Measurements from ENCODE around the gene C10orf67. TPM values are rescaled to one million over a fixed set of nuclear protein-coding genes. Genes with fewer than 3 reads are reported as not detected.

Gene C10orf67
- total and polyA plus RNA-seq, 5 donors from 2014 or later: 0.31 to 0.74 (median 0.48) TPM; not detected in 1

GRCh38 chr10:23204773-23205172, 139.8 kb downstream of the C10orf67 start:
- no peak overlapping the region for H3K4me3 Mint-ChIP-seq
- Histone ChIP-seq H3K4me3 (ENCODE audit: low read depth, low read length) (no peak overlapping the region), H3K27ac (ENCODE audit: insufficient read depth, low read length, poor library complexity, severe bottlenecking) (no peak overlapping the region), H3K27me3 (ENCODE audit: control insufficient read depth, insufficient read depth, low read length) (peaks cover 38% of the 10 kb centered on the region), H3K9me3 (ENCODE audit: control insufficient read depth in 2 of 2, low read length in 2 of 2) (no peaks in the 10 kb centered on the region), H3K36me3 (ENCODE audit: control insufficient read depth, insufficient read depth, low read length) (no peaks in the 10 kb centered on the region), H3K4me1 (ENCODE audit: control insufficient read depth, insufficient read depth, low read length, poor library complexity, severe bottlenecking) (no peaks in the 10 kb centered on the region)
- peaks cover 0 to 1% (median 0%) of the 10 kb centered on the region in 7 donors for H3K9me3 Mint-ChIP-seq
- ATAC-seq (ENCODE audit: low read depth in 2 of 2): no peak
- no peak for DNase-seq
- no peaks in the 10 kb centered on the region for H3K36me3 Mint-ChIP-seq
- peaks cover 0 to 6% (median 1%) of the 10 kb centered on the region in 4 donors for H3K4me1 Mint-ChIP-seq
- no peak overlapping the region for H3K27ac Mint-ChIP-seq
- peaks cover 68% of the 10 kb centered on the region for H3K27me3 Mint-ChIP-seq

GRCh38 chr10:23203369-23204325, 140.9 kb downstream of the C10orf67 start:
- no peaks in the 10 kb centered on the region for H3K4me1 ChIP-seq (ENCODE audit: control insufficient read depth, insufficient read depth, low read length, poor library complexity, severe bottlenecking)
- no peak overlapping the region for H3K4me3 Mint-ChIP-seq
- no peak overlapping the region for H3K4me3 ChIP-seq (ENCODE audit: low read depth, low read length)
- peaks cover 38% of the 10 kb centered on the region for H3K27me3 ChIP-seq (ENCODE audit: control insufficient read depth, insufficient read depth, low read length)
- H3K4me1 Mint-ChIP-seq: peaks cover 0 to 8% (median 1%) of the 10 kb centered on the region in 4 donors
- H3K36me3 Mint-ChIP-seq: no peaks in the 10 kb centered on the region
- H3K9me3 ChIP-seq (ENCODE audit: control insufficient read depth in 2 of 2, low read length in 2 of 2): no peaks in the 10 kb centered on the region
- H3K27ac Mint-ChIP-seq: no peak overlapping the region
- H3K27me3 Mint-ChIP-seq: peaks cover 66% of the 10 kb centered on the region
- ATAC-seq (ENCODE audit: low read depth in 2 of 2): no peak
- H3K27ac ChIP-seq (ENCODE audit: insufficient read depth, low read length, poor library complexity, severe bottlenecking): no peak overlapping the region
- DNase-seq: no peak
- H3K36me3 ChIP-seq (ENCODE audit: control insufficient read depth, insufficient read depth, low read length): no peaks in the 10 kb centered on the region
- H3K9me3 Mint-ChIP-seq: peaks cover 0 to 1% (median 0%) of the 10 kb centered on the region in 7 donors

GRCh38 chr10:23202779-23203178, 141.8 kb downstream of the C10orf67 start:
- H3K27ac Mint-ChIP-seq: no peak overlapping the region
- peaks cover 72% of the 10 kb centered on the region for H3K27me3 Mint-ChIP-seq
- H3K27me3 ChIP-seq (ENCODE audit: control insufficient read depth, insufficient read depth, low read length): peaks cover 40% of the 10 kb centered on the region
- H3K9me3 Mint-ChIP-seq: peaks cover 0 to 1% (median 0%) of the 10 kb centered on the region in 7 donors
- no peaks in the 10 kb centered on the region for H3K9me3 ChIP-seq (ENCODE audit: control insufficient read depth in 2 of 2, low read length in 2 of 2)
- H3K27ac ChIP-seq (ENCODE audit: insufficient read depth, low read length, poor library complexity, severe bottlenecking): no peak overlapping the region
- peaks cover 0 to 12% (median 6%) of the 10 kb centered on the region in 4 donors for H3K4me1 Mint-ChIP-seq
- no peaks in the 10 kb centered on the region for H3K36me3 ChIP-seq (ENCODE audit: control insufficient read depth, insufficient read depth, low read length)
- no peak for DNase-seq
- H3K4me3 ChIP-seq (ENCODE audit: low read depth, low read length): no peak overlapping the region
- H3K36me3 Mint-ChIP-seq: no peaks in the 10 kb centered on the region
- H3K4me1 ChIP-seq (ENCODE audit: control insufficient read depth, insufficient read depth, low read length, poor library complexity, severe bottlenecking): no peaks in the 10 kb centered on the region
- no peak for ATAC-seq (ENCODE audit: low read depth in 2 of 2)
- no peak overlapping the region for H3K4me3 Mint-ChIP-seq

GRCh38 chr10:23201837-23202236, 142.8 kb downstream of the C10orf67 start:
- H3K9me3 Mint-ChIP-seq: peaks cover 0 to 1% (median 0%) of the 10 kb centered on the region in 7 donors
- H3K4me3 ChIP-seq (ENCODE audit: low read depth, low read length): no peak overlapping the region
- ATAC-seq (ENCODE audit: low read depth in 2 of 2) (no peak), DNase-seq (no peak)
- H3K36me3 ChIP-seq (ENCODE audit: control insufficient read depth, insufficient read depth, low read length): no peaks in the 10 kb centered on the region
- no peak overlapping the region for H3K27ac Mint-ChIP-seq
- no peaks in the 10 kb centered on the region for H3K9me3 ChIP-seq (ENCODE audit: control insufficient read depth in 2 of 2, low read length in 2 of 2)
- no peak overlapping the region for H3K27ac ChIP-seq (ENCODE audit: insufficient read depth, low read length, poor library complexity, severe bottlenecking)
- peaks cover 41% of the 10 kb centered on the region for H3K27me3 ChIP-seq (ENCODE audit: control insufficient read depth, insufficient read depth, low read length)
- peaks cover 0 to 12% (median 6%) of the 10 kb centered on the region in 4 donors for H3K4me1 Mint-ChIP-seq
- peaks cover 76% of the 10 kb centered on the region for H3K27me3 Mint-ChIP-seq
- H3K4me3 Mint-ChIP-seq: no peak overlapping the region
- no peaks in the 10 kb centered on the region for H3K4me1 ChIP-seq (ENCODE audit: control insufficient read depth, insufficient read depth, low read length, poor library complexity, severe bottlenecking)
- no peaks in the 10 kb centered on the region for H3K36me3 Mint-ChIP-seq

GRCh38 chr10:23200997-23201652, 143.5 kb downstream of the C10orf67 start:
- no peak for ATAC-seq (ENCODE audit: low read depth in 2 of 2)

GRCh38 chr10:23200586-23200985, 144.0 kb downstream of the C10orf67 start:
- Mint-ChIP-seq H3K27me3 (peaks cover 88% of the 10 kb centered on the region), H3K4me3 (no peak overlapping the region), H3K27ac (no peak overlapping the region), H3K4me1 (peaks cover 0 to 13% (median 6%) of the 10 kb centered on the region in 4 donors), H3K9me3 (peaks cover 0 to 3% (median 0%) of the 10 kb centered on the region in 7 donors), H3K36me3 (no peaks in the 10 kb centered on the region)
- Histone ChIP-seq H3K4me1 (ENCODE audit: control insufficient read depth, insufficient read depth, low read length, poor library complexity, severe bottlenecking) (no peaks in the 10 kb centered on the region), H3K27ac (ENCODE audit: insufficient read depth, low read length, poor library complexity, severe bottlenecking) (no peak overlapping the region), H3K36me3 (ENCODE audit: control insufficient read depth, insufficient read depth, low read length) (no peaks in the 10 kb centered on the region), H3K9me3 (ENCODE audit: control insufficient read depth in 2 of 2, low read length in 2 of 2) (no peaks in the 10 kb centered on the region), H3K4me3 (ENCODE audit: low read depth, low read length) (no peak overlapping the region), H3K27me3 (ENCODE audit: control insufficient read depth, insufficient read depth, low read length) (peaks cover 42% of the 10 kb centered on the region)
- ATAC-seq (ENCODE audit: low read depth in 2 of 2) (no peak), DNase-seq (no peak)

More at GRCh38 chr10:23200997-23201652, 143.5 kb downstream of the C10orf67 start:
- Histone ChIP-seq H3K36me3 (ENCODE audit: control insufficient read depth, insufficient read depth, low read length) (no peaks in the 10 kb centered on the region), H3K4me1 (ENCODE audit: control insufficient read depth, insufficient read depth, low read length, poor library complexity, severe bottlenecking) (no peaks in the 10 kb centered on the region), H3K4me3 (ENCODE audit: low read depth, low read length) (no peak overlapping the region), H3K9me3 (ENCODE audit: control insufficient read depth in 2 of 2, low read length in 2 of 2) (no peaks in the 10 kb centered on the region), H3K27me3 (ENCODE audit: control insufficient read depth, insufficient read depth, low read length) (peaks cover 41% of the 10 kb centered on the region), H3K27ac (ENCODE audit: insufficient read depth, low read length, poor library complexity, severe bottlenecking) (no peak overlapping the region)
- no peak overlapping the region for H3K27ac Mint-ChIP-seq
- no peaks in the 10 kb centered on the region for H3K36me3 Mint-ChIP-seq
- DNase-seq: no peak
- no peak overlapping the region for H3K4me3 Mint-ChIP-seq
- H3K9me3 Mint-ChIP-seq: peaks cover 0 to 1% (median 0%) of the 10 kb centered on the region in 7 donors
- peaks cover 83% of the 10 kb centered on the region for H3K27me3 Mint-ChIP-seq
- H3K4me1 Mint-ChIP-seq: peaks cover 0 to 12% (median 6%) of the 10 kb centered on the region in 4 donors

- H3K9me3 ChIP-seq (ENCODE audit: control insufficient read depth in 2 of 2, low read length in 2 of 2): no peaks in the 10 kb centered on the region
- H3K36me3 Mint-ChIP-seq: no peaks in the 10 kb centered on the region
- H3K27ac ChIP-seq (ENCODE audit: insufficient read depth, low read length, poor library complexity, severe bottlenecking): no peak overlapping the region
- no peak overlapping the region for H3K4me3 Mint-ChIP-seq
- H3K27me3 ChIP-seq (ENCODE audit: control insufficient read depth, insufficient read depth, low read length): peaks cover 40% of the 10 kb centered on the region
- peaks cover 0 to 3% (median 0%) of the 10 kb centered on the region in 7 donors for H3K9me3 Mint-ChIP-seq
- ATAC-seq (ENCODE audit: low read depth in 2 of 2): no peak
- no peaks in the 10 kb centered on the region for H3K36me3 ChIP-seq (ENCODE audit: control insufficient read depth, insufficient read depth, low read length)
- peaks cover 89% of the 10 kb centered on the region for H3K27me3 Mint-ChIP-seq
- no peak overlapping the region for H3K4me3 ChIP-seq (ENCODE audit: low read depth, low read length)
- peaks cover 0 to 16% (median 8%) of the 10 kb centered on the region in 4 donors for H3K4me1 Mint-ChIP-seq
- peak in 1 of 3 donors; percentile 16 for DNase-seq
- no peak overlapping the region for H3K27ac Mint-ChIP-seq
- H3K4me1 ChIP-seq (ENCODE audit: control insufficient read depth, insufficient read depth, low read length, poor library complexity, severe bottlenecking): no peaks in the 10 kb centered on the region
Observed at GRCh38 chr10:23199768-23200511, 144.7 kb downstream of the C10orf67 start.

Data from CD4-positive, CD25-positive, alpha-beta regulatory T cell (primary cell).